GM19324 (cell line): ENCODE results near the gene LMF1.

Experiments
- ATAC-seq: cut with Tn5 transposase; IDR thresholded peaks from one replicate; pipeline ENCODE4 v1.9.1; 2021; ENCODE audit warnings: mild to moderate bottlenecking, moderate library complexity; ENCODE audit not compliant: unreplicated experiment, low FRiP score

LMF1 gene

GRCh38 chr16:932831-933330, 37.9 kb downstream of the LMF1 start:
- ATAC-seq: no peak

- ATAC-seq: no peak
These were observed 38.9 kb downstream of the LMF1 start for GRCh38 chr16:931626-932500.

- ATAC-seq: no peak
These were observed 39.6 kb downstream of the LMF1 start for GRCh38 chr16:931171-931570.

GRCh38 chr16:930511-930910, 40.3 kb downstream of the LMF1 start:
- no peak for ATAC-seq

GRCh38 chr16:930076-930475, 40.7 kb downstream of the LMF1 start:
- no peak for ATAC-seq

- ATAC-seq: no peak
These were observed 41.3 kb downstream of the LMF1 start for GRCh38 chr16:929227-930073.

GRCh38 chr16:928526-928925, 42.3 kb downstream of the LMF1 start:
- ATAC-seq: no peak

- ATAC-seq: no peak
These were observed 42.9 kb downstream of the LMF1 start for GRCh38 chr16:927931-928330.

GRCh38 chr16:927406-927805, 43.4 kb downstream of the LMF1 start:
- ATAC-seq: no peak

- no peak for ATAC-seq
These were observed 44.1 kb downstream of the LMF1 start for GRCh38 chr16:926715-927114.

- ATAC-seq: no peak
These were observed 46.0 kb downstream of the LMF1 start for GRCh38 chr16:924806-925205.

GRCh38 chr16:924063-924462, 46.7 kb downstream of the LMF1 start:
- no peak for ATAC-seq

GRCh38 chr16:923184-923583, 47.6 kb downstream of the LMF1 start:
- no peak for ATAC-seq

GRCh38 chr16:922051-922450, 48.7 kb downstream of the LMF1 start:
- ATAC-seq: no peak

GRCh38 chr16:921321-921905, 49.4 kb downstream of the LMF1 start:
- no peak for ATAC-seq

- no peak for ATAC-seq
These were observed 50.1 kb downstream of the LMF1 start for GRCh38 chr16:920717-921116.

GRCh38 chr16:920051-920681, 50.6 kb downstream of the LMF1 start:
- ATAC-seq: no peak

- ATAC-seq: no peak
These were observed 51.1 kb downstream of the LMF1 start for GRCh38 chr16:919658-920050.

- ATAC-seq: no peak
These were observed 51.8 kb downstream of the LMF1 start for GRCh38 chr16:918741-919657.

- no peak for ATAC-seq
These were observed 52.7 kb downstream of the LMF1 start for GRCh38 chr16:918068-918467.
